ENCODE data around the gene SHLD3.

- TF ChIP-seq CTCF (IDR thresholded peaks at IDR 0.05 in 4 of 5, conservative IDR thresholded peaks at IDR 0.05 in 1 of 5), result no peak
- no peak for TF ChIP-seq POLR2A (IDR thresholded peaks at IDR 0.05)
These were observed 15.4 kb downstream of the SHLD3 start for GRCh38 chr5:65640240-65640639.
